HepG2 (cell line): ENCODE measurements around the gene SUSD3. TPM values are rescaled to one million over a fixed set of nuclear protein-coding genes. Genes with fewer than 3 reads are reported as not detected.
A peak's percentile ranks its signal among the peaks of the same experiment; 100 is the strongest.

ENCODE experiments used
- ATAC-seq: fragments of 200-7000 bp; cut with Tn5 transposase; 3 replicates; pipeline ENCODE4 v1.9.1; 2020; ENCODE audit warnings: mild to moderate bottlenecking, moderate library complexity
- BruUV-seq: library from RNA; stranded (reverse); fragments of 400-500 nt; replicated peaks from 2 replicates; lab custom pipeline; 2021; lab: Mats Ljungman, UMichigan
- CTCF ChIA-PET: fragments of 300-600 bp; formaldehyde crosslinking; extraction: SDS; loops from one replicate; lab custom pipeline; 2021; ENCODE audit warnings: low total read pairs, inconsistent platforms, low intra/inter-chr PET ratio; lab: Yijun Ruan, JAX
- POLR2A ChIA-PET: fragments of 350-600 bp; sonication (Branson Sonifier 250); formaldehyde crosslinking; loops from one replicate; lab custom pipeline; 2020; ENCODE audit warnings: antibody characterized with exemption, inconsistent platforms; lab: Yijun Ruan, JAX
- DNase-seq: peaks from one replicate; pipeline ENCODE4 v3.0.0-alpha.2; 2015; ENCODE audit warnings: low spot score
- FAIRE-seq: peaks from 3 replicates; lab custom pipeline; 2011; peaks lifted over from hg19 to GRCh38; lab: Jason Lieb, UNC
- H2AFZ ChIP-seq: one replicate; pipeline ENCODE4 v1.6.1; 2011; ENCODE audit warnings: low read length, inconsistent platforms
- H3K27ac ChIP-seq: fragments of 300-600 bp; 3 replicates; pipeline ENCODE4 v1.8.0; 2011; ENCODE audit warnings: mixed run types, mild to moderate bottlenecking, mixed read lengths, low read length, inconsistent platforms; ENCODE audit not compliant: insufficient read depth; ENCODE audit errors: extremely low read length
- H3K27me3 ChIP-seq, 2 experiments: fragments of 200-600 bp in 1 of 2; 2 replicates in 1 of 2; 3 replicates in 1 of 2; pipeline versions ENCODE4 v1.6.0 to v1.8.0; 2011; ENCODE audit warnings: low read length in 2 of 2, mild to moderate bottlenecking in 2 of 2, moderate library complexity in 2 of 2, inconsistent platforms in 1 of 2; ENCODE audit not compliant: insufficient read depth in 2 of 2, control insufficient read depth in 1 of 2
- H3K36me3 ChIP-seq, 2 experiments: fragments of 200-600 bp in 1 of 2; replicated peaks in 1 of 2; 2 replicates in 1 of 2; 3 replicates in 1 of 2; pipeline versions ENCODE4 v1.5.1 to v1.8.0; 2011; ENCODE audit warnings: low read length in 2 of 2, inconsistent platforms in 1 of 2; ENCODE audit not compliant: insufficient read depth in 2 of 2, control insufficient read depth in 1 of 2
- H3K4me1 ChIP-seq: 2 replicates; pipeline ENCODE4 v1.5.1; 2012; ENCODE audit warnings: low read length, inconsistent platforms; ENCODE audit not compliant: insufficient read depth
- H3K4me2 ChIP-seq: 2 replicates; pipeline ENCODE4 v1.6.0; 2011; ENCODE audit warnings: low read depth, low read length, inconsistent platforms
- H3K4me3 ChIP-seq, 3 experiments: fragments of 200-600 bp in 1 of 3; sonication (generic), shearing (Covaris generic) in 1 of 3; replicated peaks in 1 of 3; 2 replicates each; pipeline ENCODE4 v1.5.1; 2011 to 2016; ENCODE audit warnings: low read length in 3 of 3, inconsistent platforms in 2 of 3, low read depth in 2 of 3, mild to moderate bottlenecking in 2 of 3, control low read depth in 1 of 3, mixed read lengths in 1 of 3; ENCODE audit not compliant: insufficient read depth in 1 of 3
- H3K79me2 ChIP-seq: one replicate; pipeline ENCODE4 v1.6.1; 2011; ENCODE audit warnings: low read length, inconsistent platforms; ENCODE audit not compliant: insufficient read depth
- H3K9ac ChIP-seq: 2 replicates; pipeline ENCODE4 v1.6.0; 2011; ENCODE audit warnings: mild to moderate bottlenecking, low read depth, low read length, inconsistent platforms; ENCODE audit not compliant: insufficient read depth
- H3K9me3 ChIP-seq: 2 replicates; pipeline ENCODE4 v1.5.1; 2012; ENCODE audit warnings: mild to moderate bottlenecking, low read length
- H4K20me1 ChIP-seq: 2 replicates; pipeline ENCODE4 v1.6.0; 2011; ENCODE audit warnings: inconsistent platforms, mild to moderate bottlenecking, low read length, moderate library complexity; ENCODE audit not compliant: insufficient read depth
- FLYWCH1 ChIP-seq: sonication (generic); formaldehyde crosslinking; IDR thresholded peaks from 2 replicates; pipeline ENCODE4 v1.8.1; 2023; ENCODE audit warnings: mild to moderate bottlenecking, missing genetic modification reagents
- GABPA ChIP-seq, 2 experiments: IDR thresholded peaks; 2 replicates each; pipeline ENCODE4 v1.6.1; 2011 to 2016; ENCODE audit warnings: low read depth in 2 of 2, low read length in 1 of 2, missing biosample characterization in 1 of 2, missing genetic modification characterization in 1 of 2
- JUND ChIP-seq: sonication (generic); formaldehyde crosslinking; IDR thresholded peaks from 2 replicates; pipeline ENCODE4 v1.8.0; 2022; ENCODE audit warnings: mild to moderate bottlenecking, missing genetic modification reagents
- MAFG ChIP-seq: sonication (generic); formaldehyde crosslinking; IDR thresholded peaks from 2 replicates; pipeline ENCODE4 v1.5.1; 2020; ENCODE audit warnings: mild to moderate bottlenecking, missing genetic modification reagents
- MBD4 ChIP-seq: IDR thresholded peaks from 2 replicates; pipeline ENCODE4 v1.6.1; 2012; ENCODE audit warnings: low read length, inconsistent platforms, borderline replicate concordance
- SALL1 ChIP-seq: sonication (generic); formaldehyde crosslinking; IDR thresholded peaks from 2 replicates; pipeline ENCODE4 v1.8.0; 2022; ENCODE audit warnings: mild to moderate bottlenecking, missing genetic modification reagents
- TARDBP ChIP-seq: sonication (generic); formaldehyde crosslinking; IDR thresholded peaks from 2 replicates; pipeline ENCODE4 v1.8.0; 2022; ENCODE audit warnings: mild to moderate bottlenecking, missing genetic modification reagents
- U2AF1 ChIP-seq: fragments of 200-400 bp; formaldehyde crosslinking; optimal IDR thresholded peaks from 2 replicates; pipeline ENCODE3; 2017; ENCODE audit warnings: mild to moderate bottlenecking, low read depth, low read length
- ZBTB21 ChIP-seq: sonication (generic); formaldehyde crosslinking; IDR thresholded peaks from 2 replicates; pipeline ENCODE4 v1.4.0; 2020; ENCODE audit warnings: missing genetic modification reagents
- ZNF121 ChIP-seq: sonication (generic); formaldehyde crosslinking; IDR thresholded peaks from 2 replicates; pipeline ENCODE4 v1.5.0; 2020; ENCODE audit warnings: mild to moderate bottlenecking, missing genetic modification reagents
- ZNF143 ChIP-seq: sonication (generic); formaldehyde crosslinking; IDR thresholded peaks from 2 replicates; pipeline ENCODE4 v1.4.0; 2020; ENCODE audit warnings: missing genetic modification reagents
- WGBS: methylation state at CpG from one replicate; pipeline ENCODE4 v1.1.6; 2017; ENCODE audit warnings: low lambda C conversion rate; 5-methylcytosine and 5-hydroxymethylcytosine counted together
- in situ Hi-C: cut with HindIII; loops from 2 replicates; pipeline ENCODE4 v1.10.0; 2017; ENCODE audit warnings: low pct_unique_long_range_greater_than_20kb; ENCODE audit not compliant: extremely low pct_ligation_motif_present
- intact Hi-C: fragments of 100-400 bp; cut with micrococcal nuclease; formaldehyde crosslinking; loops from one replicate; pipeline ENCODE4 v1.10.0; 2022; ENCODE audit not compliant: unreplicated experiment
- polyA plus RNA-seq, 8 experiments: library from polyadenylated mRNA; depleted of rRNA in 3 of 8; stranded (reverse) in 7 of 8; unstranded in 1 of 8; fragments of >200 nt; fragmentation: Illumina TruSeq in 4 of 8; extraction: Trizol in 4 of 8; gene quantifications; 2 replicates each; pipeline versions ENCODE4 v1.2.1 to v1.2.3, GENCODE V29; 2011 to 2016; ENCODE audit warnings: low read depth in 4 of 8, missing spikeins in 1 of 8, mixed read lengths in 1 of 8; ENCODE audit not compliant: insufficient read depth in 1 of 8
- total RNA-seq, 5 experiments: library from RNA; depleted of rRNA; stranded (reverse); fragments of >200 nt; fragmentation: Illumina TruSeq; extraction: Trizol; gene quantifications; 2 replicates each; pipeline ENCODE4 v1.2.3, GENCODE V29; 2016; ENCODE audit warnings: low read depth in 1 of 5
- TF ChIP-seq, protein P1 (sequence below): sonication (generic); formaldehyde crosslinking; IDR thresholded peaks from 2 replicates; pipeline ENCODE4 v1.8.0; 2022; ENCODE audit warnings: mild to moderate bottlenecking, missing genetic modification reagents, moderate library complexity

Gene SUSD3
- total and polyA plus RNA-seq, 2 of the 13 experiments (the other 11 are each of a cell fraction or from before 2014, with no cell fraction given): 7.0 to 9.1 TPM

DNA sequence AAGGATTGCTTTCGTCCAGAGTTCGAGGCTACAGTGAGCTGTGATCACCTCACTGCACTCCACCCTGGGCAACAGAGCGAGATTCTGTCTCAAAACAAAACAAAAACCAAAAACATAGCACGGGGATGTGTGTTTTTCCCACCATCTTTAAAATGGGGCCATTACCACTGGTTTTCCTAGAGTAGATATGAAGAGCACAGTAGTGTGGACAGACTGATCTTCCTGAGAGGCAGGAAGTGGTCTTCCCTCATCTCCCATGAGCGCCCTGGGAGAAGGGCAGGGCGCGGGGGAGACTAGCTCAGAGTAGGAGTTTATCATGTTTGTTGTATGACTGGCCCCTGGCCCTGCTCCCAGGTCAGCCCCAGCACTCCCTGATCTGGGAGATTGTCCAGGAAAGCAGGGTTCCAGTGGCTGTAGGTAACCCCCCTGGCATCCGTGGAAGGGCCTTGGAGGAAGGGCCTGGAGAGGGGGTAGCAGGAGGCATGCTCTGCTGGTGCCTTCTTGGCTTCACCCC lies 2.3 kb downstream of the SUSD3 start:
- DNase-seq (no peak), FAIRE-seq (no peak), ATAC-seq (peak; percentile 3; the same call in 1 of the 3 replicates)
- H3K27ac ChIP-seq: peak overlapping the region; percentile 63
- H3K9me3 ChIP-seq: no peaks in the 10 kb centered on the region
- ChIA-PET CTCF (no interaction called here), POLR2A (interaction anchor here (0.5 kb wide), 1 partner anchor 21 kb away, joined by 3 read pairs; no protein-coding TSS in a partner anchor)
- H3K4me2 ChIP-seq: peak overlapping the region; percentile 71
- H3K79me2 ChIP-seq: no peaks in the 10 kb centered on the region
- H3K9ac ChIP-seq: 0 out of 2 replicates have a peak overlapping the region, but pooled peaks have one; percentile 5
- no peaks in the 10 kb centered on the region for H3K36me3 ChIP-seq
- H4K20me1 ChIP-seq: no peaks in the 10 kb centered on the region
- no peak overlapping the region for H2AFZ ChIP-seq
- 48% methylated on average over 4 of the region's 8 CpGs for WGBS
- peaks cover 58% of the 10 kb centered on the region for H3K4me1 ChIP-seq
- TF ChIP-seq FLYWCH1 (CRISPR knock-in tag) (no peak), MBD4 (no peak), ZNF143 (CRISPR knock-in tag) (peak; percentile 45; the same call in 1 of the 2 replicates), U2AF1 (no peak), GABPA (IDR thresholded peaks at IDR 0.05; ENCODE audit: low read depth, low read length) (no peak), GABPA (CRISPR knock-in tag; IDR thresholded peaks at IDR 0.05; ENCODE audit: low read depth) (0 out of 2 replicates have a peak, but pooled peaks have one; percentile 22), ZBTB21 (CRISPR knock-in tag) (no peak), JUND (no peak), MAFG (CRISPR knock-in tag) (no peak), SALL1 (CRISPR knock-in tag) (0 out of 2 replicates have a peak, but pooled peaks have one; percentile 7), TARDBP (CRISPR knock-in tag) (no peak), ZNF121 (CRISPR knock-in tag) (0 out of 2 replicates have a peak, but pooled peaks have one; percentile 17)
- TF ChIP-seq, protein P1, sequence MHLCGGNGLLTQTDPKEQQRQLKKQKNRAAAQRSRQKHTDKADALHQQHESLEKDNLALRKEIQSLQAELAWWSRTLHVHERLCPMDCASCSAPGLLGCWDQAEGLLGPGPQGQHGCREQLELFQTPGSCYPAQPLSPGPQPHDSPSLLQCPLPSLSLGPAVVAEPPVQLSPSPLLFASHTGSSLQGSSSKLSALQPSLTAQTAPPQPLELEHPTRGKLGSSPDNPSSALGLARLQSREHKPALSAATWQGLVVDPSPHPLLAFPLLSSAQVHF (CRISPR knock-in tag): no peak
- TF ChIP-seq, all 625 proteins: peak for 4
- in situ Hi-C loops (no loop called here), intact Hi-C loops (loop anchor here (1.0 kb wide), 1 partner anchor 31 kb away; no protein-coding TSS in a partner anchor)
- H3K27me3 ChIP-seq: peaks cover 4% of the 10 kb centered on the region in 2 experiments; a peak in 3 of 5 replicates
- H3K4me3 ChIP-seq: peak overlapping the region in 1 of 3 experiments; percentile 44; a peak in 2 of 6 replicates
- no TSS peak for BruUV-seq
